HG02759 (cell line): ENCODE results near the gene ADGRL3.
"Not testable (repeated sequence)": the region's sequence is repeated elsewhere in the genome, so short reads cannot be mapped to it uniquely, and the experiment has no call there.

Experiments used
- ATAC-seq: cut with Tn5 transposase; IDR thresholded peaks from one replicate; pipeline ENCODE4 v1.9.1; 2021; ENCODE audit warnings: mild to moderate bottlenecking, moderate library complexity; ENCODE audit not compliant: unreplicated experiment

Gene ADGRL3

DNA sequence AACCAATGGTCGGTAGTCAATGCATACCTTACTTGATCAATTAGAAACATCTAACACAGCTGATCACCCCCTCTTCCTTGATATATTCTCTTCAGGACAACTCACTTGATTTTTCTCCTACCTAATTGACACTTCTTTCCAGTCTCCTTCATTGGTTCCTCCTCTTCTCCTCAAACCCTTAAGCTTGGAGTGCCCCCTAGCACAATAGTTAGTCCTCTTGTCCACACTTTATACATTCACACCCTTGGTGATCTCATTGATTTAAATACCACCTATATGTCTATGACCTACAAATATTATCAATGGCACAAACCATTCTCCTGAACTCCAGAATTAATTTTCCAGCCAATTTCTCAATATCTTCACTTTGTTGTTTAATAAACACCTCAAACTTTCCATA is 724.0 kb downstream of the ADGRL3 start:
- ATAC-seq: no peak

DNA sequence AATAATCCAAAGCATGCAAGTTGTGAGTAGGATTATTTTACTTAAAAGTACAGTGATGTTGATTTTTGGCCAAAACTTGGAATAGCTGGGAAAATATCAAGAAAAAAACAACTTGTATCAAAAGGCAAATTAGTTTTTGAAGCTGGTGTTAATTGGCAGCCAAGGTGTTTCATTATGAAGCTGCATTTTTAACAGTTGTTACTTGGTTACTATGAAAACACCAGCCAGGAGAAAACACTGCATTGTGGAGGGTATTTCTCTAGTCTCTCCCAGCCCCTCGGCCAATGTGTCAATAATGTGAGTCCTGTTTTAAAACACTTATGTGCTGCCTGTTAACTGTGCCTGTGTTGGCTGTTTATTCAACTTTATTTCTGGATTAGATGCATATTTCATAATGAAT is 733.4 kb downstream of the ADGRL3 start:
- ATAC-seq: no peak

DNA sequence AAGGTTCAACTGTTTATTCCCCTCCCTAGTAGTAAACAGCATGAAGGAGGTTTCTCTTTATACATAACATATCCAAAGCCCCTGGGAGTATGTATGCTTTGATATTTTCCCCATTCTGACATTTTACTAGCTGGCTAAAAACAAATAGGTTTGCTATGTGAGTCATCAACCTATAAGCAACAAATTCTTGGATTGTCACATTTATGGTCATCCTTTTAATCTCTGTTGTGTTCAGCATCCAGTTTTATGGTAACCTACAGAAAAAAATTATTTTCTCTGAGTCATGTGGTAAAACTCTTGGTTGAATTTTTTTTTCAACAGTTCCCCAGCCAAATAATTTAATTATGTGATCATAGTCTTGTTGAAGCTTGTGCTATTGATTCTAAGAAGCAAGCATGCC is 734.1 kb downstream of the ADGRL3 start:
- no peak for ATAC-seq

DNA sequence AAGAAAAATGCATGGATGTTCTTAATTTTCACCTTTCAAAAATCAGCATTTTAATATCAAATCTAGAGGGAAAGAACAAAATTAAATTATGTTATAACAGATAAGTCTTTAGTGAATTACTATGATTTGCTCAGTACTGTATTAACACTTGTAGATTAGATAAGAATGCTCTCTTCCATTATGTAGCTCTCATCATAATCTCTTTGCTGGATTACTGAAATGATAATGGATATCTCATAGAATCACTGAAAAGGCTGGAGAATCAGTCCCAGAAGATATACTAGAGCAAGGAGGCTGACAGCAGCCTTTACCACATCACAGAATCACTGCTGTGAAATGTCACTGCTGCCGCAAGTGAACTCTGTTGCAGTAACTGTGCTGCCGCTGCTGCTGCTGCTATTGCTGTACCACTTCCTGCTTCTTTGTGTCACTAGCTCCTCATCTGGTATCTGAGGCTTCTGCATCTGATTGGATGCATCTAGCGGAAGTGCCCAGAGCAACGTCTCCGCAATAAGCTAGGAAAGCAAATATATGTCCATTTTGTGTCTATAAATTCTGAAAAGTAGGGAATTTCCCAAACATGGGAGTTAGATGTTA is 738.2 kb downstream of the ADGRL3 start:
- ATAC-seq: no peak

DNA sequence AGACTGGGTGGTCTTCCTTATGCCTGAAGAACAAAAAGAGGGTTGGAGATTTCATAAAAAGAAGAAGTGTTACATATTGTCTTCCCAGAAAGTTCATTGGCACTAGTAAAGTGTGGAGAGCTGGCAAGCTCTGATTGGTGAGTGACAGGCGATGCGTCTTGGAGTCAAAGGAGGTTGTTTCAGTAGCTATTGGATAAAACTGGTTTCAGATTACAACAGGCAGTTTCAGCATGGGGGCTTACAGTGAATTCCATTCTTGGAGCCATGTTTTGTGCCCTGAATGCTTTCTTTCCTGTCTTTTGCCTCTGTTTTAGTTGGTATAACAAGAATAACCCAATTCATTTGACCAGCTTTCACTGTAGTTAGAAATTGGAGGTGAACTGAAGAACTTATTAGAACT is 750.5 kb downstream of the ADGRL3 start:
- ATAC-seq: no peak

DNA sequence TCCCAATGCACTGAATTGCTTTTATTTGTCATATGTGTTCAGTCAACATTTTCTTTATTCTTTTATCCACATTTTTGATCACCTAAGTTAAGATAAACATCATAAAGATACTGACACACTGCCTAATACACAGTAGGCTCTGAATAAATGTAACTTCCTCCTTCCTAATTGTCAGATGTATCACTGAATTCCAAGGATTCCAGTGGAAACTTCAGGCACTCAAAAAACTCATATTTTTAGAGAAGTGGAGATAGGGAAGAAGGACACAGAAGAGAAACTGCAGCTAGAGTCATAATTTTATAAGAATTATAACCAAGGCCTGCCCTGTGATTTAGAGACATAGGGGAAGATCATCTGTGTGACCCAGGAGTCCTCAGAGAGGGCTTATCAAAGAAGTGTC is 753.3 kb downstream of the ADGRL3 start:
- no peak for ATAC-seq

DNA sequence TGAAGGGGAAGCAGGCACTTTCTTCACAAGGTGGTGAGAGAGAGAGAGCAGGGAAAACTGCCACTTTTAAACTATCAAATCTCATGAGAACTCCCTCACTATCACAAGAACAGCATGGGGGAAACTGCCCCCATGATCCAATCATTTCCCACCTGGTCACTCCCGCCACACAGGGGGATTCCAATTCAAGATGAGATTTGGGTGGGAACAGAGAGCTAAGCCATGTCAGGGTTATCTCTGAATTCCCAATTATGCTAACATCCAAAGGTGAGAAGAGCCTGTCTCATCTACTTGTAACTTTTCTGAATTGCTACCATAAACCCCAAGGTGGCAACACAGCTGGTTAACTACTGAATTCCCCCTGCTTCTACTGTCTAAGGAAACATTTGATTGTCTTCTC is 758.5 kb downstream of the ADGRL3 start:
- no peak for ATAC-seq

DNA sequence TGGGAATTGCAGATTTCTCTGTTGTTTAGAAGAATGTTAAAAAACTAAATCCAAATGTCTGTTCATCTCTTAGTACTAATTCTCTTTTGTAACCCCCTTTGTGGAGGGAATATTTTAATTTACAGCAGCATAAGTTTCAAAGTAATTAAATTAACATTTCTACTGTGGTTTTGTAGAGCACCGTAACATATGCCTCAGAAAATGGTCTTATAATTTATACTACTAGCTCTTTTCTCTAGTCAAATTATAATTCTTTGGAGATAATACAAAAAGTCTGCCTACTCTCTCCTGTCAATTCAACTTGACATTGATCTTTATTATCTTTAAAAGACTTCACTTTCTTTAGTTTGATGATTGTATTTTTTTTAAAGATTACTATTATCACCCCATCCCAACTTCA is 759.0 kb downstream of the ADGRL3 start:
- no peak for ATAC-seq

DNA sequence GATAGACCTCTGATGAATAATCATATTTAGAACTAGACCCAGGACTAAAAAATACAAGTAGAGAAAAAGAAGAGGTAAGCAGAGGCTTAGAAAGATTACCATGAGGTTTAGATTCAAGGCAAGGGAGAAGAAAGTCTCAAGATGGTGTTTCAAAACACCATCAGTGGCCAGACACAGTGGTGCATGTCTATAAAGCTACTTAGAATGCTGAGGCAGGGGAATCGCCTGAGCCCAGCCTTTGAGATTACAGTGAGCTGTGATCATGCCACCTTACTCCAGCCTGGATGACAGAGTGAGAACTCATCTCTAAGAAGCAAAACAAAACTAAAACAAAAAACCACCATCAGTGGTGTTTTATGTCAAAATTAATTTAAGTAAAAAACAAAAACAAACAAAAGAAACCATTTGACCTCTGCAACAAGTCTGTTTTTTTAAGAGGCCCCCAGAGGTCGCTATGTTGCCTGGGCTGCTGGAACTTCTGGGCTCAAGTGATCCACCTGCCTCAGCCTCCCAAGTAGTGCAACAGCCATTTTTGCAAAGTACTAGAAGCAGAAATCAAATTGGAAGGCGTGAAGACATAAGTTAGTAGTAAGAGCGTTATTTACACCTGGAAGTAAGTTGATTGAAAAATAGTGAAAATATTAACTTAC is 784.3 kb downstream of the ADGRL3 start:
- no peak for ATAC-seq

DNA sequence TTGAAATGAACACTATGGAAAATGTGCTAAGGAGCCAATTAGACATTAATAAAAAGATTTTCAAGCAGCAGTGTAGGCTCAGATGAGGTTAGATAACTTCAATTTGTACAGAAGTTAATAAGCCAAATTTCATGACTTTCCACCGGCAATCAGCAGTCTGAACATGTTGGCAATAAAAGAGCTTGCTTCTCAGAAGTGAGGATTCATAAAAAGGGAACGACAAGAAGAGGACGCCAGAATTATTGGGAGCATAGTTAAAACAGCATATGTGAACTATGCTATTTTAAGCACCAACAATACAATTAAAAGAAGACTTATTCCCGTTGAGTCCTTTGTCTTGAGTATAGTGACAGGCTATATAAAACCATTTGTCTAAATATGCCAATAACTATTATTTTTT is 785.3 kb downstream of the ADGRL3 start:
- ATAC-seq: no peak

DNA sequence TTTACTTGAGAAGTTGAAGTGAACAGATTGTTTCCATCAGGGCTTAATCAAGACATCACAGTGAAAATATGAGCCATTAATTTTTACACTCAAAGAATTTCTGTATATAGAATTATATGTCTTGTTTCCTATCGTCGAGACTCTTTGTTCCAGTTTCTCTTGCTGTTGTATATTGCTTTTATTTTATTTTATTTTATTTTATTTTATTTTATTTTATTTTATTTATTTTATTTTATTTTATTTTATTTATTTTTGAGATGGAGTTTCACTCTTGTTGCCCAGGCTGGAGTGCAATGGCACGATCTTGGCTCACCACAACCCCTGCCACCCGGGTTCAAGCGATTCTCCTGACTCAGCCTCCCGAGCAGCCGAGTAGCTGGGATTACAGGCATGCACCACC is 786.8 kb downstream of the ADGRL3 start:
- ATAC-seq: not testable (repeated sequence)

DNA sequence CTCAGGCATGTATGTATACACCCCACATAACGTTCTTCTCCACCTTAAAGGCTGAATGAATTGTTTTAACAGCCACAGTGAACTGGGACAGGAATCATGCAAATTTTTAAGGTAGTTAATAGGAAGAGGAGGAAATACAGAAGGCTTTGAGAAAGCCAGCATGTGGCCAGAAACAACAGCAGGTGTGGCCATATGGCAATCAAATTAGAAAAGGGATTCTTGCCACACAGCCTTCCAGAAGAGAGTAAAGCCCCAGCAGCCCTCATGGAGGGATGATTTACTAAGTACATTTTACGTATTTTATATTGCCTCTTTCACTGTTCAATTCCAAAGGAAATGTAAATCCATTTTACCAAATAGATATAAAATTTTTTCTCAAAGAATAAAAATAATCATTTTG is 792.2 kb downstream of the ADGRL3 start:
- no peak for ATAC-seq

DNA sequence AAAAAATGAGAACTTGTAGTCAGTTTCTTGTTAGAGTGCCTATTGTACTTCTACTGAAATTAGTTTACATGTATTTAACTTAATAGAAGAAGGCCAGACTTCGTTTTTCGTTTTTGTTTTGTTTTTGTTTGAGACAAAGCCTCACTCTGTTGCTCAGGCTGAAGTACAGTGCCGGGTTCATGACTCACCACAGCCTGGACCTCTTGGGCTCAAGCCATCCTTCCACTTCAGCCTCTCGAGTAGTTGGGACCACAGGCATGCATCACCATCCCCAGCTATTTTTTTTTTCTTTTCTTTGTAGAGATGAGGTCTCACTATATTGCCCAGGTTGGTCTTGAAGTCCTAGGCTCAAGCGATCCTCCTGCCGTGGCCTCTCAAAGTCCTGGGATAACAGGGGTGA is 793.9 kb downstream of the ADGRL3 start:
- no peak for ATAC-seq

DNA sequence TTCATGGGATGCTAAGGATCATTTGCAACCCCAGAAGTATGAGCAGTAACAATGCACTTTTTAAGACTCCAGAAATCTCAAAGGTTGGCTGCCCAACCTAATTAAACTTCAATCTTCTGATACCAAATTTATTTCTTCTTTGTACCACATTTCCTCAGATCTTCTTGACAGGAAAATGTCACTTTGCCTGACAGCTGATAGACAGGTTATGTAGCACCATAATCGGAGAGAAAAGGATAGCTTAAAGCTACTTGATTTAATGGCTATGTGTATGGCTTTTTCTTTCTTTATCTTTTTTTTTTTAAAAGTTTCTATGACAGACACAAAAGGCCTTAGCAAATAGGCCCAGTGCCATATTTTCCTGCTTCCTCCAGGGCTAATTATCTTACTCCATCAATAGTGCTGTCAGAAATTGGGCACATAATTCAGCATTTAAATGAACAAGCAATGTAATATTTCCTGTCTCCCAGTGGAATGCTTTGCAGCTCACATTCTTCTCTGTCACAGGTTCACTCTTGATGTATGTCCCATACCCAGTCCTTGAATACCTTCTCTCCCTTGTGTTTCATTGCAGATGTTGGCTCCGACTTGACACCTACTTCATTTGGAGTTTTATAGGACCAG is 795.7 kb downstream of the ADGRL3 start:
- no peak for ATAC-seq

DNA sequence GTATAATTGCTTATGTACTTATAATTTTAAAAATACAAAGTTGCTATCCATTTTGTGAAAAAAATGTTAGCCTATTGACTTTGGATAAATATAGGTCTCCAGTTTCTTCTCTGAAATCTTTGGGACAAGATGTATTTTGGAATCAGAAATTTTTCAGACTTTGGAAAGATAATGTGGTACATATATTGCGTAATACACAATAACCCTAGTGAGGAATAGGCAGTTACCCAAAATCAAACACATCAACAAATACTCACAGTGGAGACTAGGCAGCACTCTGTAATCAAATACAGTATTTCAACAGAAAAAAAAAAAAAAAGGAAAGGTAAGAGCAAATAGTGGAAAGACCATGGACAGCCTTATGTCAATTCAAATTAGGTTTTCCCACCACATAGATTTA is 796.8 kb downstream of the ADGRL3 start:
- ATAC-seq: no peak

DNA sequence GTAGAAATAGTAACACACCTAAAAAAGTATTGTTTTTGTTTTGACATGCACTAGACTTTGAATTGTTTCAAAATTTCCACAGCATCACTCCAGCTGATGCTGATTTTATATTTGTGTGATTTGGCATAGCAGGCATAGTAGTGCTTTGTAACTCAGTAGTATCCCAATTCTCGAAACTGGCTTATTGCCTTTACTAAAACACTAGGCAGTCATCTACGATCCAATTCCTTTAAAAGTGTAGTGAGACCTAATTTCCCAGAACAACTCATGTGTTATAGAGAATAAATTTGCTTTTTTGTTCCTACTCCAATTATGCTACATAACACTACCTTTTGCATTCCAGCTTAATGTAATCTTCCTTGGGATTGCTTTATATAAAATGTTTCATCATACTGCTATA is 797.7 kb downstream of the ADGRL3 start:
- no peak for ATAC-seq

DNA sequence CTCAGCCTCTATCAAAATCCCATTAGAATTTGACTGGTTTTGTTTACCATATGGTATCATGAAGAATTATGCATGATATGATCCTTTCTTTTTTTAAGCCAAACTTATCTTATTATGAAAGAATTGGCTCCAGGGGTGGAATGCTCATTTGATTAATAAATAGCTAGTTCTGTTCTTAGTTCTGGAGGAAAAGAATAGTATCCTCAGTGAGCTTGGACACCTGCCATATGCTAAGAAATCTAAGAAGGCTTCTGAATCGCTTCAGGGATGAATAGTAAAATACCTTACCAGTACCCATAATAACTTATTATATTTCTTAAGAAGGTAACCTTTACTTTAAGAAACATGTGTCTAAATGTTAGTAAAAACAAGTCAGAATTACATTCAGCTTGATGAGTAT is 803.6 kb downstream of the ADGRL3 start:
- no peak for ATAC-seq

DNA sequence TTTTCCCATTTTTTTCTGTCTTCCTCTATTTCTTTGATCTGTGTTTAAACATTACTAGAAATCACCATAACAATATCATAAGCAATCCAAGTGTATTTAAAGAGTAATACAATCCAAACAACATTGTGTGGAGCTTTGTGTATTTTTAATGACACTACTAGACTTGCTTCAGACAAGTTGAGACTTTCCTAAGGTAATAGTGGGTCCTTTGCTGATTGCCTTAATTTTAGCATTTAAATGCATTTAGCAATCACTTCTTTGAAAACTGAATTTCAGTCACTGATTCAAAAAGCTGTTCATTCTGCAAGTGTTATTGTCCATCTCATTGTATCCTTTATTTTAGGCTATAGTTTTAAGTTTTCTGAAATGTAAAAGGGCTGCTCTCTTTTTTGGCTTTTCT is 804.8 kb downstream of the ADGRL3 start:
- ATAC-seq: no peak

DNA sequence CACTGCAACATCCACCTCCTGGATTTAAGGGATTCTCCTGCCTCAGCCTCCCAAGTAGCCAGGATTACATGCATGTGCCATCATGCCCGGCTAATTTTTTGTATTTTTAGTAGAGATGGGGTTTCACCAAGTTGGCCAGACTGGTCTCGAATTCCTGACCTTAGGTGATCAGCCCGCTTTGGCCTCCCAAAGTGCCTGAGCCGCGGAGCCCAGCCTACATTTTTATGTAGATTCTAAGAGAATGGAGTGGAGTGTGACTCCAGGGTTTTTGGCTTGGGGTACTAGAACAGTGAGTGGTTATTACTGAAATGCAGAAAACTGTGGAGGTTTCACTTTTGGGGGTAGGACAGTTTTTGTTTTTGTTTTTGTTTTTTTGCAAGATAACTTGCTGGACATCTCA is 806.0 kb downstream of the ADGRL3 start:
- ATAC-seq: no peak

DNA sequence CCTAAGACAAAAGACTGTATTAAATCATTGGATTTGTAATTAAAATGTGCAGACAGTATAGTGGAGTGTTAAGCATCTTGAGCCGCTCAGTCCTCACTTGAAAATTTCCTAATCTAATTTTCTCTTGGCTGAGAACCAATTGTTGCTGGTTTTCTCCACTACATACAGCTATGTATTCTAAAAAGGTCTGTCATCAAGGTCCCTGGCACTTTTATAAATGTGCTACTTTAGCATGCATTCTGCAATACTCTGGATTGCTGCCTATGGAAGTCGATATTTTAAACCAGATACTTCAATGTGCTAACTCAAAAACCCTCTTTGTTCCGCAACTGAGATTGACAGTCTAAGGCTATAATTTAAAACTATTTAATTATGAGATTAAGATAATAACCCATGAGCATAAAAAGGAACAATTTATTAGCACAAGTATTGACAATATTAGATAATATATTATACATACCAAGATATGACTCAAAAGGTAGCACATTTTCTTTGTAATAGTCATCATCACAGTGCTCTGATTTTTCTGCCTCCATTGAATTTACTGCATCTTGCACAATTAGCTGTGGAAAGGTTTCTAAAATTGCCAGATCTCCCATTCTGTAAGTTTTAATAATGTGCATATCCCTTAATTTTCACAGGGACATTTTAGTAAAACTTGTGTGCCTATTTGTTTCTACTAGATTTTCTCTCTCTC is 815.1 kb downstream of the ADGRL3 start:
- no peak for ATAC-seq

DNA sequence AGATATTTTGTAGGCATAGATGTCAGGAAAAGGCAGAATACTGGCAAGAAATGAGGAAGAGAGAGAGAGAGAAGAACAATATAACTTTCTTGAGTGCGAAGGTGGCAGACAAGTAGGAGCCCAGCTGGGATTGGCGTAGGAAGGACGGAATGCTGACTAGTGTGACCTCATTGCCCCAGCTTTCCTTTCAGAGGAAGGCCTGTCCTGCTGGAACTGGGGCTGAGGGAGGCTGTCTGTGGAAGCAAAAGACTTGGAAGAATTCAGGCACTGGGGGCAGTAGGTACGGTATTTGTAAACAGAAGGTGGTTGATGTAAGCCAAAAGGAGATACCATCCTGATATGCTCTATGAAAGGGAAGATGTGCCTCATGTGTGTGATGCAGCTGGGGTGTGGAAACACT is 818.4 kb downstream of the ADGRL3 start:
- no peak for ATAC-seq

DNA sequence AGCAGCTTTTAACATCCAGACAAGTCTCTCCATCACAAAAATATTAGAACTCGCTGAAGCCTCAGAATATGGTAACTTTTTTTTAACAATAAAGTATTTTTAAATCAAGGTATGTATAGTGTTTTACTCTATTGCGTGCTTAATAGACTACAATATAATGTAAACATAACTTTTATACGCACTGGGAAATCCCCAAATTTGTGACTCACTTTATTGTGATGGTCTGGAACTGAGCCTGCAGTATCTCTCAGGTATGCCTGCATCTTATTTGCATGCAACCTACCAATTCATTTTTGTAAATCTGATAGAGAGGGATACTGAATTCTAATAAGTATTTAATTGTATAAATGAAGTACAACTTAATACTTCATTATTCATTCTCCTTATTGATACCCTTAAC is 823.5 kb downstream of the ADGRL3 start:
- ATAC-seq: no peak
